GM19351 (cell line): ENCODE data around the gene RAB11FIP4.

Experiments used
- ATAC-seq: cut with Tn5 transposase; IDR thresholded peaks from one replicate; pipeline ENCODE4 v1.9.1; 2021; ENCODE audit warnings: mild to moderate bottlenecking, moderate library complexity; ENCODE audit not compliant: unreplicated experiment

Gene RAB11FIP4

GRCh38 chr17:31518478-31518877 lies 127.0 kb downstream of the RAB11FIP4 start:
- no peak for ATAC-seq

- no peak for ATAC-seq
These were observed 130.3 kb downstream of the RAB11FIP4 start for GRCh38 chr17:31521632-31522283.

GRCh38 chr17:31522284-31522931 lies 130.9 kb downstream of the RAB11FIP4 start:
- no peak for ATAC-seq

GRCh38 chr17:31522987-31523495 lies 131.6 kb downstream of the RAB11FIP4 start:
- ATAC-seq, result no peak

DNA sequence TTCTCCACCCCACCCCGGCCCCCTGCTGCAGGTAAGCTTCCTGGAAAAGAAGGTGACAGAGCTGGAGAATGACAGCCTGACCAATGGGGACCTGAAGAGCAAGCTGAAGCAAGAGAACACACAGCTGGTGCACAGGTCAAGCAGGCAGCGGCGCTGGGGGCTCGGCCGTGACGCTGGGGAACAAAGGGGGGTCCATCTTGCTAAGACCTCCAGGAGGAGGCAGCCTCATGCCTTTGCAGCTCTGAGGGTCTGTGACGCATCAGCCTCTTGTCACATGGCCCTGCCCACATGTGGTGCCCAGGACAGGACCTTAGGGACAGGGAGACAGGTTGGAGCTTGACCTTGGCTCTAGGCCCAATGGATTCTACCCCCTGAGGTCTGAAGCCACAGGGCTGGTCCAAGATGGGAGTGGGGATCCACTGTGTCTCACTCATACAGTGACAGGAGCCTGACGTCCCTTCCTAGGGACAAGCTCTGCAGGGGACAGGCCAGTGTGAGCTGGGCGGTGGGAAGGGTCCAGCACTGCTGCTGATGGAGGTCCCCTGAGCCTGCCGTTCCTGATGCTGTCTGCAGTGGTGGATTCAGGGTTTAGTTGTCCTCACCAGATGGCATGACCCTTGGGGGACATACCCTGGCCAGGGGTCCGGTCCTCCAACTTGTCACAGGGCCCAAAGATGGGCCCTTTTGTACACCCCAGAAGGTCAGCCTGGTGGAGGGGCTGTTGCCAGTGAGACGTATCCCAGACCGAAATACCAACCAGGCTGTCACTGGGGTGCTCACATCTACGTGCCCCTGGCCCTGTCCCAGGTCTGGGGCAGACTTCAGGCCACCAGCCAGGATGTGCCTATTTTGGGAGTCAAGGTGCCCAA lies 132.6 kb downstream of the RAB11FIP4 start:
- no peak for ATAC-seq

GRCh38 chr17:31524926-31525800 lies 133.7 kb downstream of the RAB11FIP4 start:
- no peak for ATAC-seq

DNA sequence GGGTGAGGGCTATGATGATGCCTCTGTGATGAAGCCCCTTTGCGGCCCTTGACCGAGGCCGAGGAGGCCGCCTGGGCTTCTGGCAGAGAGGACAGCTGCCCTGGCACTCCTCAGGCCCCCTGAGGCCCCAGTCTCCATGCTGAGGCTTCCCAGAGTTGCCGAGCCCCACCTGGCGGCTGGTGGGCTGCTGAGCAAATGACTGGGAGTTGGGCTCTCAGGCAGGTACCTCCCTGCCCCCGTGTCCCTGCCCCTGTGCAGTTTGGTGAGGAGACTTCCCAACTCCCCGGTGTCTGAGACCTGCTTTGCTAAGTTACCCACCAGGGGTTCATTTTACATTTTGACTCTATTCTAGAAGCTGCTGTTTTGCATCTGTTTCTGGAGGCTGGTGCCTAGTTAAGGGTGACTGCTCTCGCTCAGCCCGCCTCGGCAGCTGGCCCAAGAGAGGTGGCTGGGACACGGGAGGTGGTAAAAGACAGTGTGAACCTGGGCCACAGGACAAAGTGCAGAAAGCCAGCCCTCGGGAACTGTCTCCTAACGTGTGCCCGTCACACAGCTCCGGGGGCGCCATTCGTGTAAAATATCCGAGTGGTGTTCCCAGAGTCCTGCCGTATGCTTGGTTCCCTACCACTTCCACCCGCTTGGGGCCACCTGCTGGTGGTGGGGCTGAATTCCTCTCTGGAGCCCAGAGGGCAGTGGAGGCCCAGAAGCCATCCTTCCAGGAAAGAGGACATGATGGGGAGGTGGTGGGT lies 134.5 kb downstream of the RAB11FIP4 start:
- no peak for ATAC-seq

DNA sequence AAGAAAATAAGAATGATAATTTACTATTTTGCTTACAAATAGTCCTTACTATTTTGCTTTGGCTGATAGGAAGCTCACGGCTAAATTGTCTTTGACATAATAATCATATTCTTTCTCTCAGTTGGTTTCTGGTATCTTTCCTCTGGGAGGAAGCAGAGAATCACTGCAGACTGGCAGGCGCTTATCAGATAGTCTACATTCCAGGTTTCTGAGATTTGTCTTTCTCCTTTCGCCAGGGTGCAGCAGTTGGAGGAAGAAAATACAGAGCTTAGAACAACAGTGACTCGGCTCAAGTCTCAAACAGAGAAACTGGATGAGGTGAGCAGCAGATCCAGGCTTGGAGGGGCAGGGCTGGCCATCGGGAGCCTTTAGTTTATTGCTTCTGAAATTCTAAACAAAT lies 136.1 kb downstream of the RAB11FIP4 start:
- ATAC-seq, result no peak

DNA sequence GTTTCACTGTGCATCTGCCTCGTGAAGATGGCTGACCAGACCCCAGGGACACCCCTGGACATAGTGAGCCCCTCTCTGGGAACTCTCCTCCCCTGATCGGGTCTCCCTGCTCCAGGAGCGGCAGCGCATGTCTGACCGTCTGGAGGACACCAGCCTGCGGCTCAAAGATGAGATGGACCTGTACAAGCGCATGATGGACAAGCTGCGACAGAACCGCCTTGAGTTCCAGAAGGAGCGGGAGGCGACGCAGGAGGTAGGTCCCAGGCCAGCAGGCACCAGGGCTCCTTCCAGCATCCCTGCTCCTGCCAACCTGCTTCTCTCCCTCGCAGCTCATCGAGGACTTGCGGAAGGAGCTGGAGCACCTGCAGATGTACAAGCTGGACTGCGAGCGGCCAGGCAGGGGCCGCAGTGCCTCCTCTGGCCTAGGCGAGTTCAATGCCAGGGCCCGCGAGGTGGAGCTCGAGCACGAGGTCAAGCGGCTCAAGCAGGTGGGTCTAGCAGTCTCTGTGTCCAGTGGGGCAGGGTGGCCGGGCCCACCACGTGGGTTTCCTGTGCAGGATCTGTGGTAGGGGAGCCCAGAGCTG lies 136.9 kb downstream of the RAB11FIP4 start:
- ATAC-seq, result no peak

DNA sequence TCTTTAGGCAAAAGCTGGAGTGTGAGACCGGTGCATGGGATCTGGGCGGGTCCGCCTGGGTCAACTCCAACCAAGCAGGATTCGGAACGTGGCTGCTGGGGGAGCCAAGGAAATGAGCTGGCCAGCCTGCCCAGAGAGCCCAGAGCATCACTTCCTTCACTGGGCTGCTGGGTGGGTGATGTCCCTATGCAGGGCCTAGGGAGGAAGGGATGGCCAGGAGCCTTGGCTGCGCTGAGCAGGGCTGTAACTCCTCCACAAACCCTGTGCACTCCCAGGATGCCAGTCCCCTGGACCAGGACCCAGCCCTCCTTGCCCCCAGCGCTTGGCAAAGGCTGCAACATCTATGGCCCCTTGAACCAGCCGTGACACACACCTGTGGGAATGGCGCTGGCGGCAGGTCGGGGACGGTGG lies 138.4 kb downstream of the RAB11FIP4 start:
- ATAC-seq, result no peak

DNA sequence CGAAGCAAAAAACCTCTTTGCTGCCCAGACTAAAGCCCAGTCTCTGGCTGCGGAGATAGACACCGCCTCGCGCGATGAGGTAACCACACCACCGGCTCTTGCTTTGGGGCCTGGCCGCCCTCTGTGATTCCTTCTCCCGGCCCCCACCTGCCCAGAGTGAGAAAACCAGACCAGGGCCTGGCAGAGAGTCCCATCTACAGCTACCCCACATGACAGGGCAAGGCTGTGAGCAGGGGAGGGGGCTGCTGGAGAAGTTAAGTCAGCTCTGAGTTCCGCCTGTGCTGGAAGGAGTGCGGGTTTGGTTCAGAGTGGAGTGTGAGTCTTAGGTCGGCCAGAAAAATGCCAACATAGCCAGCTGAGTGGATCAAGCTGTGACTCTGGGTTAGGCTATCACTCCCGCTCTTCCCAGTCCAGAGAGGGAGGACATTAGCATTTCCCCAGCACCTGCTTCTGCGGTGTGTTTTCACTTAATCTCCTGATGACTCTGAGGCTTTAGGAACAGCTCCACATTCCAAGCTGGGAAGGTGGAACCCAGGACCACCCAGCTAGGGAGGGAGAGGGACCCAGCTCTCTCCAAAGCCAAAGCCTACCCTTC lies 139.0 kb downstream of the RAB11FIP4 start:
- no peak for ATAC-seq

DNA sequence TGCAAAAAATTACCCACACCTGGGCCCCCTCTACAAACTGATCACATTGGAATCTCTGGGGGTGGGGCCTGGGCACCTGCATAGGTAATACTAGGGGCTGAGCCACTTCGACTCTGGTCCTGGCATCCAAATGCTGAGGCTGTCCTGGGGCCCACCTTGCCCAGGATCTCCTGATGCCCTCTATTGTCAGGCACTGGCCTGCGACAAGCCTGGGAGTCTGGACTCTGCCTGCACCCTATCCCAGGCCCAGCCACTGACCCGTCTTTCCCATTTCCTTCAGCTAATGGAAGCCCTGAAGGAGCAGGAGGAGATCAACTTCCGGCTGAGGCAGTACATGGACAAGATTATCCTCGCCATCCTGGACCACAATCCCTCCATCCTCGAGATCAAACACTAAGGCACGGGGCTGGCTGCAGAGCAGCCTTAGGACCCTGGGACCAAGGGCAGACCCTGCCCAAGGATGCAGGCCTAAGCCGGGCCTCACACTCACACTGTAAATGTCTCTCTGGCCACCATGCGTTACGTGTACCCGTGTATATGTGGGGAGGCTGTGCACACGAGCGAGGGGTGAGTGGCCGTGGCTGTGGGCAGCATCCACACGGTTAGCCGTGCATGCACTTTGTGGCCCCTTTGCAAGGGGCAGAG lies 140.0 kb downstream of the RAB11FIP4 start:
- no peak for ATAC-seq

DNA sequence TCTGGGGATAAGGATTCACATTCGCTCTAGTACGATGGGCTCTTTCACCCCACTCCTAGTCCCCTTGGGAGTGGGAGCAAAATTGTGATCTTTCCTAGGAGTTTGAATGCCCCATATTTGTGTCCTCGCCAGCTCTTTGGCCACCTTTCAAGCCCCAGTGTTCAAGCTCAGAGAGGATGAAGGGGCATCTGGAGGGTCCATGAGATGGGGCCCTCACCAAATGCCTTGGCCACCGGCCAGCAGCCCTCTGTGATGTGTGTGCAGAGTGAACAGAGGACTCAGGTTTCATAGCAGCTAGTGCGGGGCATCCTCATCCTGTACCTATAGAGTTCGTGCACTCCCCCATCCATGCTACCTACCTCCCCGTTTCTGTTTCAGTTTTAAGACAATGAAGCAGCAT lies 140.6 kb downstream of the RAB11FIP4 start:
- no peak for ATAC-seq

DNA sequence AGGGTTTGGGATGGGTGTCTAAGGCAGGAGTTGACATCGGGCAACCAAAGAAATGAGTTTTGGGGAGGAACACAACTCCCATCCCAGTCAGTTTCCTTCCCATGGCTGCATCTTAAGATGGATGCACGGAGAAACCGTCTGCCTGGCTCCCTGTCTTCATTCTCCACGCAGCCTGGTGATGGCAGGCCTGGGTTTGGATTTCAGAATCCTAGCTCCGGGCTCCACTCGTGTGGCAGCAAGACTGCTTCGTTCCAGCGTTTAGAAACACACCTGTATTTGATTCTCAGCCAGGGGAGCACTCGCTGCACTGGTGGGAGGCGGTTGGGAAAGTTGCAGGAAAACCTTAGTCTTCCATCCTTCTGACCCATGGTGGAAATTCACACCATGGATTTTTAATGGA lies 141.1 kb downstream of the RAB11FIP4 start:
- ATAC-seq, result no peak

GRCh38 chr17:31533546-31534155 lies 142.2 kb downstream of the RAB11FIP4 start:
- ATAC-seq, result no peak

DNA sequence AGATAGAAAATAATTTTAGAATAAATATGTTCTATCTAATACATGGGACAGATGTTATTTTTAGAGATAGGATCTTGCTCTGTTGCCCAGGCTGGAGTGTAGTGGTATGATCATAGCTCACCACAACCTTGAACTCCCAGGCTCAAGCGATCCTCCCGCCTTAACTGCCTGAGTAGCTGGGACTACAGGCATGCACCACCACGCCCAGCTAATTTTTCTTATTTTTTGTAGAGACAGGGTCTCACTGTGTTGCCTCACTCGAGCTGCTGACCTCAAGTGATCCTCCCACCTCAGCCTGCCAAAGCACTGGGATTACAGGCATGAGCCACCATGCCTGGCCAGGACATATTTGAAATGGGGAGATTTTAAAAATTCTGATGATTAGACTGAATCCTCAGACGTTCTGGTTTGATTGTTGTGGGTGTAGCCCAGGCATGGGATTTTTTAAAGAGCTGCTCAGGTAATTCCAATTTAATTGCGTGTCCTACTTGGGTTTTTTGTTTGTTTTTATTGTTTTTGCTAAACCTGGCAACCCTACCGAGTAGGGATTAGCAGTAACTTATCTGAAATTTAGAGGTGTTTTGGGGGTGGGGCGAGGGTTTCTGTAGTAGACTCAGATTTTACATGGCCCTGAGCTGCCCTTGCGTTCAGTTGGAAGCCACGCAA lies 142.9 kb downstream of the RAB11FIP4 start:
- ATAC-seq, result no peak

DNA sequence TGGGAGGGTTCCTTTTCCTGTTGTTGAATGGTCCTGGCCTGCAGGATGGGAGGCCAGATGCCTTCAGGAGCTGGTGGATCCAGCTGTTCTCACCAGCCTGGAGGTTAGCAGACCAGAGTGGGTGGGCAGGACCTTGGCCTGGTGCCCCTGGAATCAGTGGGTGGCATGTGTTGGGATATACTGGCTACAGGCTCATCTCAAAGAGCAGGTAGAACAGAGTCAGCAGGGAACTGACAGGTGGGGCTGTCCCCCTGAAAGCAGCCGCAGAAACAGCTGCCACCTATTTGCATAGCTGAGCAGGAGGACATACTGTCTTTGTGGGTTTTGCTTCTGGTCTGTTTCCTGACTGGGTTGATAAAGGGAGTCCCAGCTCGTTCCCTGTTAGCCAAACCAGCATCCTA lies 144.1 kb downstream of the RAB11FIP4 start:
- peak; percentile 84 for ATAC-seq

DNA sequence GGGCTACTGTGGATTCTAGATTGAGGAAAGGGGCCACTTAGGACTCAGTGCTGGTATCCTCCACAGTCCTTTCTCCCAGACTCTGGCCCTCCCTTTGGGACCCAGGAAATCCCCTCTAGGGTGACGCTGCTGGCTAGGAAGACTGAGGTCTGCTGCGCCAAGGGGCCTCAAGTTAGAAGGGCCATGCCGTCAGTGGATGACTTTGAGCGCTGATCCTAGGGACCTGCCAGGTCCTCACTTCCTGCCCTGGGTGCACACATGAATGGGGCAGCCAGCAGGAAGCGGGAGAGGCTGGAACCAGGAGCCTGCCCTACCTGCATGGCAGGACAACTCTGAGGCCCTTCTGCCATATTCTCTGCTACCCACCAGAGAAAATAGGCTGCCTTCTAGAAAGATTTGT lies 145.0 kb downstream of the RAB11FIP4 start:
- ATAC-seq, result no peak
